ENCODE data around the gene ADTRP. TPM values are rescaled to one million over a fixed set of nuclear protein-coding genes. Genes with fewer than 3 reads are reported as not detected.
A peak's percentile ranks its signal among the peaks of the same experiment; 100 is the strongest.

Gene ADTRP
- total RNA-seq, 1 donor from 2014 or later: not detected

GRCh38 chr6:11771473-11772048 lies 7.0 kb downstream of the ADTRP start:
- Mint-ChIP-seq H3K9me3 (ENCODE audit: unreplicated experiment) (no peaks in the 10 kb centered on the region), H3K4me3 (ENCODE audit: unreplicated experiment) (no peak overlapping the region), H3K27ac (ENCODE audit: unreplicated experiment) (peak overlapping the region; percentile 96), H3K36me3 (ENCODE audit: unreplicated experiment) (no peaks in the 10 kb centered on the region), H3K4me1 (ENCODE audit: unreplicated experiment) (peaks cover 61% of the 10 kb centered on the region), H3K27me3 (ENCODE audit: unreplicated experiment) (no peaks in the 10 kb centered on the region)
- DNase-seq (ENCODE audit: extremely low spot score, unreplicated experiment): no peak
- no peak for TF ChIP-seq CTCF (IDR thresholded peaks at IDR 0.05)

- peak overlapping the region; percentile 96 for H3K27ac Mint-ChIP-seq (ENCODE audit: unreplicated experiment)
Observed at GRCh38 chr6:11770546-11771466, 7.8 kb downstream of the ADTRP start.

GRCh38 chr6:11769811-11770545 lies 8.6 kb downstream of the ADTRP start:
- DNase-seq (ENCODE audit: extremely low spot score, unreplicated experiment): no peak
- H3K4me1 Mint-ChIP-seq (ENCODE audit: unreplicated experiment): peaks cover 74% of the 10 kb centered on the region
- H3K9me3 Mint-ChIP-seq (ENCODE audit: unreplicated experiment): no peaks in the 10 kb centered on the region
- H3K4me3 Mint-ChIP-seq (ENCODE audit: unreplicated experiment): no peak overlapping the region
- H3K36me3 Mint-ChIP-seq (ENCODE audit: unreplicated experiment): peaks cover under 1% of the 10 kb centered on the region
- peak overlapping the region; percentile 96 for H3K27ac Mint-ChIP-seq (ENCODE audit: unreplicated experiment)
- H3K27me3 Mint-ChIP-seq (ENCODE audit: unreplicated experiment): no peaks in the 10 kb centered on the region
- TF ChIP-seq CTCF (IDR thresholded peaks at IDR 0.05): no peak

More at GRCh38 chr6:11770546-11771466, 7.8 kb downstream of the ADTRP start:
- no peak for TF ChIP-seq CTCF (IDR thresholded peaks at IDR 0.05)
- H3K4me1 Mint-ChIP-seq (ENCODE audit: unreplicated experiment): peaks cover 68% of the 10 kb centered on the region
- no peaks in the 10 kb centered on the region for H3K9me3 Mint-ChIP-seq (ENCODE audit: unreplicated experiment)
- H3K4me3 Mint-ChIP-seq (ENCODE audit: unreplicated experiment): no peak overlapping the region
- H3K27me3 Mint-ChIP-seq (ENCODE audit: unreplicated experiment): no peaks in the 10 kb centered on the region
- peak; percentile 89 for DNase-seq (ENCODE audit: extremely low spot score, unreplicated experiment)
- no peaks in the 10 kb centered on the region for H3K36me3 Mint-ChIP-seq (ENCODE audit: unreplicated experiment)

GRCh38 chr6:11769244-11769643 lies 9.4 kb downstream of the ADTRP start:
- peak overlapping the region; percentile 71 for H3K27ac Mint-ChIP-seq (ENCODE audit: unreplicated experiment)
- H3K4me1 Mint-ChIP-seq (ENCODE audit: unreplicated experiment): peaks cover 79% of the 10 kb centered on the region
- no peak for TF ChIP-seq CTCF (IDR thresholded peaks at IDR 0.05)
- H3K36me3 Mint-ChIP-seq (ENCODE audit: unreplicated experiment): peaks cover 2% of the 10 kb centered on the region
- no peaks in the 10 kb centered on the region for H3K9me3 Mint-ChIP-seq (ENCODE audit: unreplicated experiment)
- DNase-seq (ENCODE audit: extremely low spot score, unreplicated experiment): no peak
- no peak overlapping the region for H3K4me3 Mint-ChIP-seq (ENCODE audit: unreplicated experiment)
- H3K27me3 Mint-ChIP-seq (ENCODE audit: unreplicated experiment): no peaks in the 10 kb centered on the region
